Stimulated activated CD8-positive, alpha-beta memory T cell treated with anti-CD3 and anti-CD28 coated beads, Interleukin-7, amount 100 ng/mL, for 1 hour (primary cell): Measurements from ENCODE around the gene ITSN1.
"Not testable (repeated sequence)": the region's sequence is repeated elsewhere in the genome, so short reads cannot be mapped to it uniquely, and the experiment has no call there.

Source experiments
- DNase-seq, 2 donors: peaks; one replicate each; pipeline ENCODE4 v3.0.0-alpha.2; 2020; ENCODE audit warnings: low read depth in 2 of 2

Gene ITSN1

DNA sequence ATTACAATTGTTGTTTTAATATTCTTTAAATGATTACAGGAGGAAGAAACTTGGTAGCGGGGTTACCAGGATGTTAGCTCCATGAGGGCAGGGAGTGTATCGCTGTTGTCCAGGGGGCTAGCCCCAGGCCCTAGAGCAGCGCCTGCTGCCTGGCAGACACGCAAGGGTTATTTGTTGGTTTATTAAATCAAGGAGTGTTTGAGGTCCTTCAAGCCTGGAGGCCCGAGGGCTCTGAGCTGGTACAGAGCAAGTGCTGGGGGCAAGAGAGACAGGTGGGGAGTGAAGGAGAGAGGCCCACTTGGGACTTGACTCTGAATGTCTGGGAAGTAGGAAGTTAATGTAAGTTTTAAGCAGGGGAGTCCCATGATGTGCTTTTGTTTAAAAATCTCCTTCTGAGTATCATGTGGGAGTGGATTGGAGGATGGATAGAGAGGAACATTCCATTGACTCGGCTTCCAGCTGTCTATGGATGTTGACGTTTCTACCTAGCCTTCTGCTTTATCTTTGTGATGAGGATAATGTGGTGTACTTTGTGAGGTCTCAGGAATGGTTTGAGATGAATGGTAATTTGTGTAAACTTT, 8.7 kb downstream of the ITSN1 start:
- DNase-seq = no peak

DNA sequence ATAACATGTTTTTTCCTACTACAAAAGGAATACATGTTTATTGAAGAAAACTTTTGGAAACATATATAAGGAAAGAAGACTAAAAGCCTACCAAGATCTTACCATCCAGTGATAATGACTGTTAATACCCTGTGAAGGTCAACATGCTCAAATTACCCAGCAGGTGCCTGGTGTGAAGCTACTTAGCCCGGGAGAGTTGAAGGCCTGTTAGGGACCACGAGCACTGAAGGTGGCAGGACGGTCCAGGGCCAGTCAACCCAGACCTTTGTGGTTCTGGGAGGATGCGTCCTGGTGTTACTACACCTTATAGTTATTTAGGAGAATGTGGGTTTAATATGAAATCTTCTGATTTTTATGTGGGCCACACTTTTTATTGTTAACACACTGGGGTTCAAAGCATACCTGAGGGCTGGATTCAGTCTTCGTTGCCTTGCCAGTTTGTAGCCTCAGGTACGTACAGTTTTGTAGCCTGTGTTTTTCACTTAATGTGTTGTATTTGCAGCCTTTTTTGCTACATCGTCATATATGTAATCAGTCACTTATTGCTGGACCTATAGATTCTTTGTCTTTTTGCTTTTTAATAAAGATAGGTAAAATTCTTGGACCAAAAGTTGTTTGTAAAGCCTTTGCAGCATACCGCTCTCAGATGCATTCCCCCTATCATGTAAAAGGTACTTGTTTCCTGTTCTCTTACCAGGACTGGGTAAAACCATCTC, 9.8 kb downstream of the ITSN1 start:
- no peak for DNase-seq

DNA sequence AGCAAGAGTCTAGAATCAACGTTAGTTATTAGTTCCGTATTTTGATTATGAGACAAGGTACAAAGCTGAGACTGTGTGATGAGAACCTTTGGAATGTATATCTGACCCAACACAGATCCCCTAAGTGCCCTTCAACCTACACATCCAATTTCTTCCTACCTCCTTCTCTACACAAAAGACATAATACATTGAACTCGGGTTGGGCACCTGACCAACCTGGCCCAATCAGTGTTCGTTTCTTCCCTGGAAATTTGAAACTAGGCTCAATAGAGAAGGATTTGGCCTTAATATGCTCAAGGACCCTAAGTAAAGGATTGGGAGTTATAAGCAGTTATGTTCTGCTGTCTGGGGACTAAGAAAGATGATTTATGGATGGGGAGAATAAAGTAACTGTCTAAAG, 12.1 kb downstream of the ITSN1 start:
- DNase-seq = no peak

DNA sequence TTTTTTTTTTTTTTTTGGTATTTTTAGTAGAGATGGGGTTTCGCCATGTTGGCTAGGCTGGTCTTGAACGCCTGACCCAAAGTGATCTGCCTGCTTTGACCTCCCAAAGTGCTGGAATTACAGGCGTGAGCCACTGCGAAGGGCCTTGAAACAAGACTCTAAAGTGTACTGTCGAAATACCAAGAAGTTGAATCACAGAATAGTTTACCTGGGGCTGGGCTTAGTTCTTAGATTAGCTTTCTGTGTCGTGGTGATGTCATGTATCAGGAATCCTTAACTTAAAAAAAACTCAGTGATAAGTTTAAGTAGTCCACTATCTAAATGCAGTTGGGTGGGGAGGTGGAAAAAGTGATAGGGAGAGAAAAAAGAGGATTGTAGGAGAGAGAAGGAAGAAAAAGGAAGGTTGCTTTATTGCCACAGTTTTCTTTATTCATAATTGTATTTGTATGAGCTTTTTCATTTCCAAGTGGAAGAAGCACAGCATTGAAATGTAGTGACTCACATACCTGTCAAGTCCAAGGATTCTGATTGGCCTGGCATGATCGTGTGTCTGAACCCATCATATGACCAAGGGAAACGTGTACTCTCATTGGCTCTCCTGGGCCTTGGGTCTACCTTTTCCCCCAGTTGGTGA, 13.4 kb downstream of the ITSN1 start:
- DNase-seq = no peak

DNA sequence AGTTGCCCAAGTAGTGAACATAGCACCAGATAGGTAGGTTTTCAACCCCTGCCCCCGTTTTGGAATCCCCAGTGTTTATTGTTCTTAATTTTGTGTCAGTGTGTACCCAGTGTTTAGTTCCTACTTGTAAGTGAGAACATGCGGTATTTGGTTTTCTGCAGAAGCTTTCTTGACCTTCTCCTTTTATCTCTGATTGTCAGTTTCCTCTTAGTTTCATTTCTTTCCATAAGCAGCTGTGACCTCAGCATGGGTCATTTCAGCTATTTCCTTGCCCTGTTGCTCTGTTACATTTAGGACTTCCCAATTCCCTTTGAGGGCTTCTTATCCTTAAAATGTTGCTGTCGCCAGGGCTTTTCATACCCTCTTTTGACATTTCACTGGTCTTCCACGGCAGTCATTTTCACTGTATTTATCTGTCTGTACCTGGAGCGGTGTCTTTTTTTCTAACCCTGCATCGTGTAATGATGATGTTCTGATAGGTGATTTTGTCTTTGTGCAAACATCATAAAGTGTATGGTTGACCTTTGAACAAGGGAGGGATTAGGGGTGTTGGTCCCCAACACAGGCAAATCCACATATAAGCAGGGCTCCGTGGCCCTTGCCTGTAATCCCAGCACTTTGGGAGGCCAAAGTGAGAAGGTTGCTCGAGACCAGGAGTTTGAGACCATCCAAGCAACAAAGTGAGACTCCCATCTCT, 15.0 kb downstream of the ITSN1 start:
- DNase-seq = no peak

DNA sequence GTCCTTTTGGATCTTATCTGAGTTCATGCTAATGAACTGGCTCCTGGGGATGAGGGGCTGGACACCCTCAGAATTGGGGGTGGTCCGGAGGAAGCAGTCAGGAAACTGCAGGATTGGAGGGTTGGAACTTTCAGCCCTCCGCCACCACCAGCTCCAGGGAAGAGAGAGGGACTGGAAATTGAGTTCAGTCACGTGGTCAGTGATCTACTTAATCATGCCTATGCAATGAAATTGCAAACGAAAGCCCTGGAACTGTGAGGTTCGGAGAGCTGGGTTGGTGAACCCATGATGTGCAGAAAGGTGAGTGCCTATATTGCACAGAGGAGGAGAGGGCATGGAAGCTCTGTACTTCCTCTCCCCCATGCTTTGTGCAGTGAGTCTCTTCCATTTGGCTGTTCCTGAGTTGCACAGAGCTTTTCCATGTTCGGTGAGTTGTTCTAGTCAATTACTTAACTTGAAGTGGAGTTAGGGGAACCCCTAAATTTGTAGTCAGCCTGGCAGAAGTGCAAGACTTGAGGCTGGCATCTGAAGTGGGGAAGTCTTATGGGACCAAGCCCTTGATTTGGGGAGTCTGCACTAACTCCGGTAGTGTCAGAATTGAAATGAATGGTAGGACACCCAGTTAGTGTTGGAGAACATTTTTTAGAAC, 16.7 kb downstream of the ITSN1 start:
- DNase-seq = no peak

DNA sequence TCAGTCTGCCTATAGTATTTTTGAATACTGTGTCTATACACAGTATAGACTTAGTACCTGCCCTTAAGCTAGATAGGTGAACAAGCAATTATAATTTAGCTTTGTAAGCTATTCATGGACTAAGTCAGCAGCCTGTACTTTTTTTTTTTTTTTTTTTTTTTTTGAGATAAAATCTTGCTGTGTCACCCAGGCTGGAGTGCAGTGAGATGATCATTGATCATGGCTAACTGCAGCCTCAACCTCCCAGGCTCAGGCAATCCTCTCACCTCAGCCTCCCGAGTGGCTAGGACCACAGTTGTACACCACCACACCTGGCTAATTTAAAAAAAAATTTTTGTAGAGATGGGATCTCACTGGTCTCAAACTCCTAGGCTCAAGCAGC, 17.3 kb downstream of the ITSN1 start:
- DNase-seq = no peak

DNA sequence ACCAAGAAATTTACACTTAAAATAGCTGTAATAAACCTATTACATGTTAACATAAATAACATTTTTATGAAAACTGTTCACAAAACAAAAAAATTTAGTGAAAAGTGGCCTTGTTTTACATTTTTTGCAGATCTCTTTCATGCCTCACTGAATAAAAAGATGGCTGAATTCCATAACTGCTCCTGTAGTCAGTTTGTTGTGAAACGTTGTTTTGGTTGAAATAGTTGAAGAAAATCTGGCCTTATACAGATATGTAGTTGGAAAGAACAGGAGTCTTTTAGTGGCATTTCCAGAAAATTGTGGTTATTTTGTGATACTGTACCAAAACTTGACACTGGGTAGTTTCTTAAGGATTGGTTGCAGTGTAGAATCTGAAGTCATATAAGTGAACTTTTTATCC, 18.1 kb downstream of the ITSN1 start:
- DNase-seq = no peak

DNA sequence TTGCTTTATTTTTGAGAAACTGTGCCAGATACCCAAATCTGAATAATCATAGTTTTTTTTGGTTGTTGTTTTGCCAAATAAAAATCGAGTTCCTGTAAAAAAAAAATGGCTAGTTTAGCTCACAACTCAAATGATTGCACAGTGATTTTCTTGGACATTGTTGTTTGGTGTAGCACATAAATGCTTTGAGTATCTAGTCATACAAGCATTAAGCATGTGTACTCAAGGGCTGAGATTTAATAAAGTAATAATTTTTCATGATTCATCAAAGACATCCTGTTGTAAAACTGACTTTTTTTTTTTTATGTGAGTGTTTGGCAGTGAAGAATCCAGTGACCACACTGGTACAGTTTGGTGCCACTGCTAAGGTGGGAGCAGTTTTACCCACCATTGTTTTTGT, 18.8 kb downstream of the ITSN1 start:
- DNase-seq = no peak

DNA sequence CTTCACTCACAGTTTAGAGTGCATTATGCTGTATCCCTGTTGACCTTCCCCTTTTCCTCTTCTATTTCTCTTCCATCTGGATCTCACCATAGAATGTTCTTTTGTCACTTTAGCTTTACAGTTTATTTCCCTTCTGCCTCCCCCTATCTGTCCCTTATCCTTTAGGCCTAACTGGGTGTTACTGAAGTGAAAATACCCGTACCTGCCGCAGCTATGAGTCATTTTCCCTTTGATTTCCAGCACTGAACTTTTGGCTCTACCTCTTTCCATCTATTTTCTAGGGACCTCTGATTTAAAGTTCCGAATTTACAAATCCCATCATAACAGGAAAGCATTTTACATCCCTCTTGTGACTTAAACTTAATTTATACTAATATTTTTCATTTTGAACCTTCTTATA, 19.7 kb downstream of the ITSN1 start:
- DNase-seq = no peak

DNA sequence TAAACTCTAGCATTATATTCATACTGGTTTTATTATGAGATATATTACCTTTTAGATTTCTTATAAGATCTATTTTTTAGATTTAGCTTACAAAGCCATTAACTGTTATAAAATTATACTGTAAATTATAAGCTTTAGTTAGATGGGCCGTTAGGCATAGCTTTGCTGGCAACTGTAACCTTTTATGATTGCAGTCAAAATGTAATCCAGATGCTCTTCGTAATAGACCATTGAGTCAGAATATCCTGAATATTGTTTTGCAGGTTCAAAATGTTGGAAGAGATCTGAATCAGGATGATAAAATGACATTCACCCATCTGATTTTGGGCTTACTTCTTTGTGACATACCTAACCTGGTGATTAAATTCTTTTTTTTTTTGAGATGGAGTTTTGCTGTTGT, 20.9 kb downstream of the ITSN1 start:
- no peak for DNase-seq

DNA sequence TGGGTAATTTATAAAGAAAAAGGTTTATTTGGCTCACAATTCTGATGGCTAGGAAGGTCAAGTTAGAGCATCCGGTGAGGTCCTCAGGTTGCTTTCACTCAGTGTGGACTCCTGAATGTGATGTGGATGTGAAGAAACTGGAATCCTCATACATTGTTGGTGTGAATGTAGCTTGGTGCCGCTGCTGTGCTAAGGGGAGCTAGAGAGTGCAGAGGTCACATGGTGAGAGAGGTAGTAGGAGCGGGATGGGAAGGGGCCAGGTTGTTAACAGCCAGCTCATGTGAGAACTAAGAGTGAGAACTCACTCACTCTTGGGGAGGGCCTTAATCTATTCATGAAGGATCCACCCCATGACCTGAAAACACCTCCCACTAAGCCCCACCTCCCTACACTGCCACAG, 21.8 kb downstream of the ITSN1 start:
- DNase-seq = no peak

DNA sequence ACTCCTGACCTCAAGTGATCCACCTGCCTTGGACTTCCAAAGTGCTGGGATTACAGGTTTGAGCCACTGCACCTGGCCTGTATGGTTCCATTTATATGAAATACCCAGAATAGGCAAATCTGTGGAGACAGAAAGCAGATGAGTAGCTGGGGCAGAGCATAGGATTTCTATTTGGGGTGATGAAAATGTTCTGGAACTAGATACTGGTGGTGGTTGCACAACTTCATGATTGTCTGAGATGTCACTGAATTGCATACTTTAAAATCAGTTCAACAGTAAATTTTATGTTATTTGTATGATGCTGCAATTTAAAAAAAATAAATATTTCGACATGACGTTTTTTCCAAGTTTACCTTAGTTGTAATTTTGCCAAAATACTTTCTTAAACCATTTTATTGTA, 23.9 kb downstream of the ITSN1 start:
- no peak for DNase-seq

DNA sequence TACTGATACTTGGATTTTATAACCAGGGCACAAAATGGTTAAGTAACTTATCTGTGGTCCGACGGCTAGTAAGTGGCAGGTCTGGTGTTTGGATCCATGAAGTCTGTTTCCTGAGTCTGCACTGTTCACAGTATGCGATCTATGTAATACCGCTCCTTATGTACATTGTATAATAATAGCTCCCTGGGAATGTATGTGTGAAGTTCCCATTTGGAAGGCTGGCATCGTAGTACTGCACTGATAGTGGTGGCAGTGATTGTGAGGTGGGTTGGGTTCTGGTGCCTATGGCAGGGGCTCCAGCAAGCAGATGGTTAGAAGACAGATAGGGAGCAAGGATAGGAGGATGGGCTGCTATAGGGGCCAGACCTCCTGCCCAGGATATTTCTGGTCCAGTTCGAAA, 25.3 kb downstream of the ITSN1 start:
- no peak for DNase-seq

DNA sequence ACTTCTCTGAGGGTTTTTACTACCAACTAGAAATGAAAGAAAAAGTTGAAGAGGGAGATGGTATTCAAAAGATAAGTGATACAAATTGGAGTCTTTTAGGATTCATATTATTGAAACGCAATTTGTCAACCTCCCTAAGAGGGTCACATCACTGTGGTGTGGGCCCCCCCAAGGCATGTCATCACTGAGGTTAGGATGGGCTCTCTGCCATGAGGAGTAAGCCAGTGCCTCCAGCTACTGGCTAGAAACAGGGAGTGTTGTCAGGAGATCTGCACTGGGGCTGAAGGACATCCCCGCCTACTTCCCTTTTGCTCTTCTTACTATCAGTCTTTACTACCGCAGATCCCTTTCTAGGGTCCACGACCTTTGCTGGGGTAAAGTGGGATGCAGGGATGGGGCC, 25.9 kb downstream of the ITSN1 start:
- no peak for DNase-seq

DNA sequence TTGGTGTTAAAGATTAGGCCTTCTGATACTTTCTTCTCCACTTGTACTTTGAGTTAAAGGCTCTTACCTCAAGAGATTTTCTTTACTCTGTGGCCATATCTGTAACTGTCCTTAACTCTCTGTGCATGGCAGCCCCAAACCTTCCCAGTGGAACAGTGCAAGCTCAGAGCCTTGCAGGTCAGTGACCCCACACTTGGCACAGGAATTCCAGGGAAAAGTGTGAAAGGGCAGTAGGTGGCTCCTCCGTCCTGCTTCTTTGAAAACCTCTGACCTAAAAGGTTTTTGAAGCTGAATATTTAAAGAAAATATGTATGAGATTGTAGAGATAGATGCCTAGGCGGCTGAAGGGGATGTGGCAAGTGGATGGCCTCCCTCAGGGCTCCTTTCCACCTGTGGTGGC, 26.3 kb downstream of the ITSN1 start:
- DNase-seq = no peak

DNA sequence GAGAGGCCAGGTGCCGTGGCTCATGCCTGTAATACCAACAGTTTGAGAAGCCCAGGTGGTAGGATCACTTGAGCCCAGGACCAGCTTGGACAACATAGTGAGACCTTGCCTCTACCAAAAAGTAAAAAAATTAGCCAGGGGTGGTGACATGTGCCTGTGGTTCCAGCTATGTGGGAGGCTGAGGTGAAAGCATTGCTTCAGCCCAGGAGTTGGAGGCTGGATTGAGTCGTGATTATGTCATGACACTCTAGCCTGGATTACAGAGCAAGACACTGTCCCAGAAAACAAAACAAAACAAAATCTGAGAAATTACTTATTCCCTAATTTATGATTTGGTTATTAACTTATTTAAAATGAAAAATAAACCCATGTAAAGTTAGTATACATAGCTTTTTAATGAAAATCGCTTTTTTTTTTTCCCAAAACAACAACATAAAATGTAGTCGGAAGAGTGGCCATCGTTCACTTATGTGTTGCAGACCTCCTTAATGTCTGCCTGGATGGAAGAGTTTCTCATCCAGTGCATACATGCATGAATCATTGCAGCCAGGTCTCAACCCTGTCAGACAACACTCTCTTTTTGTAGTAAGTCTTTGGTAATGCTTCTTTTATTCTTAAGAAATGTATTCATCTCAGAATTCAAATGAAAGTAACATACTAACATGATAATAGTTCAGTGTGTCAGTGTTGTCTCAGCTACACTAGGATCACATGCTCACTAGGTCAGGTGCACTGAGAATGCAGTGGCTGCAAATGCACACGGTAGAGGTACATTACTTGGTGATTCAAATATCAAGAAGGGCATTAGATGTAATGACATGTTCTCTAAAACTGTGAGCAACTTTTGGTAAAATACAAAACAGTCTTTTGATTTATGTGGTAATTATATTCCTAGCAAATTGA, 28.0 kb downstream of the ITSN1 start:
- no peak for DNase-seq

DNA sequence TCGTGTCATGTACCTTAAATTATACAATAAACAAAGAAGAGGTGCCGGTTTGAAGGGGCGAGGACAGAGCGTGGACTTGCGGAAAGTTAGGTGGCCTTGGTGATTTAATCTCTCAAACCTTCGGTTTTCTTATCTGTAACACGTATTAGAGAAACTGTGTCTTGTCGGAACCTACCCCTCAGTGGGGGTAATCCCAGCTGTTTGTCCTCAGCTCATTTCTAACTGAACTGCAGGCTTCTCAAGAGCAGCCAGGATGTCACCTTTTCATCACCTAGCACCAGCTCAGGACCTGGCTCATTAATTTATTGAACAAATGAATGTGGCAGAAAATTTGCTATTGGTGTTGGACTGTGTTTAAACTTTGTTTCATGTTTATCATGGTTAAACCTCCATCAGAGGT, 31.2 kb downstream of the ITSN1 start:
- no peak for DNase-seq

DNA sequence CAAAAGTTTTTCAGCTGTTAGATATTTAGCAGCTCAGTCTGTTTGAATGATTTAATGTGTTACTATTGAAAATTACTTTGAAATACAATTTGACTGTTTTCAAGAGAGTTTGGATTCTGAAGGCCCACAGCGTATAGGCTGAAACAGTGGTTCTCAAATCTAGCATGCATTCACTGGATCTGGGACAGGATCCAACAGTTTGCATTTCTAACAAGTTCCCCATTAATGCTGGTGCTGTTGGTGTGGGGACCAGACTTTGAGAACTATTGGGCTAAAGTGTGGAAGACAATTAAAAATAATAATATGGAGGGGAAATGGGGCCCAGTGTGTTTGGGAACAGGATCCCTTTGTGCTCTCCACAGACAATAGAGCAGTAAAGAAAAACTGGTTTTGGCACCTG, 31.9 kb downstream of the ITSN1 start:
- no peak for DNase-seq

DNA sequence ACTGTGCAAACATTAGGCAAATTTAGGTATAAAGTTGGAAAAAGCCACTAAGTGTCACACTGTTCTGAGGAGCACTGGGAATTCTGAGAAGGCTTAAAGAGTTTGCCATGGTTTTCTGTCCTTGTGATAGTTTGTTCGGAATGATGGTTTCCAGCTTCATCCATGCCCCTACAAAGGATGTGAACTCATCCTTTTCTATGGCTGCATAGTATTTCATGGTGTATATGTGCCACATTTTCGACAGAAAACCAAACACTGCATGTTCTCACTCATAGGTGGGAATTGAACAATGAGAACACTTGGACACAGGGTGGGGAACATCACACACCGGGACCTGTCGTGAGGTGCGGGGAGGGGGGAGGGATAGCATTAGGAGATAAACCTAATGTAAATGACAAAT, 34.4 kb downstream of the ITSN1 start:
- DNase-seq = not testable (repeated sequence)

DNA sequence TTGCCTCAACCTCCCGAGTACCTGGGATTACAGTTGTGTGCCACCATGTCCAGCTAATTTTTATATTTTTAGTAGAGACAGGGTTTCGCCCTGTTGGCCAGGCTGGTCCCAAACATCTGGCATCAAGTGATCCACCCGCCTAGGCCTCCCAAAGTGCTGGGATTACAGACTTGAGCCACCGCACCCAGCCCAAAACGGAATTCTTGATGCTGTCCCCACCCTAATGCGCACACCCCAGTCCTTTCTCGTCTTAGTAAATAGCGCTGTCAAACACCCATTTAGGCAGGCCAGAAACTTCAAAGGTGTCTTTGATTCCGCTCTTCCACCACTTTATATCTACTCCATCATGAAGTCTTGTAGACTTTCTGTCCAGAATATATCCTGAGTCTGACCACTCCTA, 35.1 kb downstream of the ITSN1 start:
- DNase-seq = no peak
